Measurements from ENCODE around the gene SMG7. TPM values are rescaled to one million over a fixed set of nuclear protein-coding genes. Genes with fewer than 3 reads are reported as not detected.

Gene SMG7
- total and polyA plus RNA-seq, 10 of the 15 experiments (the other 5 are each of a cell fraction or from before 2014, with no cell fraction given), result 9.5 to 65.4 (median 42.7) TPM

DNA sequence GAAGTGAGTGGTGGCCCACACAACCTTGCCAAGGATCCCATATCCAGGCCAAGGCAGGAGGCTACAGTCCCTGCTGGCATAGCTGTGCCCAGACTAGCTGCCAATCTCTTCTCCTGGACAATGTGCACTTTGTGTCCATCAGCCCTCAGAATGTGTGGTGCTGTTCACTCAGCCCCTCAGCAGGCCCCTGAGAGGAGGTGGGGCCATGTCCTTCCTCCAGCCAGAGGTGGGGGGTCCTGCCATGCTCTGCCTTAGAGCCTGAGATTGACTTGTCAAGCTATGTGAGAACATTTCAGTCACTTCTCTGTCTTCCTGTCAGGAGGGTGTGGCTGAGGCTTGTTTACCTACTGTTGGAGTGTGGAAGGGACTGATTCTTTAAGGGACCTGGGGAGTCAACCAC, 116.5 kb downstream of the SMG7 start:
- H3K36me3 ChIP-seq (ENCODE audit: control insufficient read depth in 2 of 2, insufficient read depth in 2 of 2, low read length in 1 of 2), result no peaks in the 10 kb centered on the region; a peak in 1 of 4 replicates
- intact Hi-C loops (cut with micrococcal nuclease; ENCODE audit: unreplicated experiment) (no loop called here), in situ Hi-C loops (cut with MboI) (no loop called here)
- H3K9me3 ChIP-seq (replicated peaks; ENCODE audit: control insufficient read depth, insufficient read depth, low read length), result no peaks in the 10 kb centered on the region; the same call in 2 of the 3 replicates
- ChIA-PET SMC1A (ENCODE audit: uncharacterized antibody, unreplicated experiment) (interaction anchor here (0.7 to 11.7 kb wide), 18 partner anchors 10 to 561 kb away, joined by 3 to 363 read pairs (median 6); partner anchors contain the start of genes APOBEC4 and ARPC5), RAD21 (ENCODE audit: unreplicated experiment) (interaction anchor here (0.5 to 9.5 kb wide), 18 partner anchors 9 to 312 kb away, joined by 3 to 188 read pairs (median 3); partner anchors contain the start of gene SMG7), POLR2A (interaction anchor here (0.6 to 12.1 kb wide), 12 partner anchors 9 to 349 kb away, joined by 3 to 199 read pairs (median 4); no protein-coding TSS in a partner anchor), CTCF (interaction anchor here (0.8 to 8.9 kb wide), 11 partner anchors 9 to 116 kb away, joined by 3 to 152 read pairs (median 10); no protein-coding TSS in a partner anchor)
- FAIRE-seq, result no peak
- no TSS peak for BruUV-seq (replicated peaks)
- H3K9ac ChIP-seq (ENCODE audit: control insufficient read depth, insufficient read depth, low read length), result peak overlapping the region; percentile 52
- no peak for DNase-seq (ENCODE audit: low read depth, low spot score)
- H3K4me2 ChIP-seq (ENCODE audit: control insufficient read depth, insufficient read depth), result peak overlapping the region; percentile 98
- H3K27me3 ChIP-seq (replicated peaks in 1 of 2; ENCODE audit: control insufficient read depth in 2 of 2, insufficient read depth in 2 of 2, low read length in 1 of 2), result no peaks in the 10 kb centered on the region
- ATAC-seq, result peak; percentile 5
- H2AFZ ChIP-seq (ENCODE audit: control insufficient read depth, low read depth, low read length), result no peak overlapping the region; the same call in none of the 2 replicates
- H3K4me1 ChIP-seq (ENCODE audit: control insufficient read depth, insufficient read depth, low read length), result peaks cover 48% of the 10 kb centered on the region
- peaks cover 15% of the 10 kb centered on the region for H3K79me2 ChIP-seq (ENCODE audit: control insufficient read depth, insufficient read depth, low read length)
- peak overlapping the region; percentile 73 for H3K4me3 ChIP-seq
- no peaks in the 10 kb centered on the region for H4K20me1 ChIP-seq (ENCODE audit: control insufficient read depth, insufficient read depth)
- H3K27ac ChIP-seq (ENCODE audit: control insufficient read depth, insufficient read depth), result peak overlapping the region; percentile 95
- 0 out of 2 replicates have a peak, but pooled peaks have one; percentile 24 for TF ChIP-seq BACH1 (IDR thresholded peaks at IDR 0.05; ENCODE audit: borderline replicate concordance)
- TF ChIP-seq, protein P1, sequence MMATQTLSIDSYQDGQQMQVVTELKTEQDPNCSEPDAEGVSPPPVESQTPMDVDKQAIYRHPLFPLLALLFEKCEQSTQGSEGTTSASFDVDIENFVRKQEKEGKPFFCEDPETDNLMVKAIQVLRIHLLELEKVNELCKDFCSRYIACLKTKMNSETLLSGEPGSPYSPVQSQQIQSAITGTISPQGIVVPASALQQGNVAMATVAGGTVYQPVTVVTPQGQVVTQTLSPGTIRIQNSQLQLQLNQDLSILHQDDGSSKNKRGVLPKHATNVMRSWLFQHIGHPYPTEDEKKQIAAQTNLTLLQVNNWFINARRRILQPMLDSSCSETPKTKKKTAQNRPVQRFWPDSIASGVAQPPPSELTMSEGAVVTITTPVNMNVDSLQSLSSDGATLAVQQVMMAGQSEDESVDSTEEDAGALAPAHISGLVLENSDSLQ (IDR thresholded peaks at IDR 0.05), result peak; percentile 51; the same call in 1 of the 2 replicates
- 0 out of 2 replicates have a peak, but pooled peaks have one; percentile 65 for TF ChIP-seq HDGF (IDR thresholded peaks at IDR 0.05)
- TF ChIP-seq MTA3 (IDR thresholded peaks at IDR 0.05; ENCODE audit: borderline replicate concordance, low read length), result no peak
- no peak for TF ChIP-seq NR2C2 (IDR thresholded peaks at IDR 0.05; ENCODE audit: borderline replicate concordance, control insufficient read depth, insufficient read length, low read depth)
- TF ChIP-seq ETV6 (conservative IDR thresholded peaks at IDR 0.05 in 1 of 2, IDR thresholded peaks at IDR 0.05 in 1 of 2; ENCODE audit: borderline replicate concordance in 1 of 2, low read depth in 1 of 2), result no peak
- TF ChIP-seq NFYA (IDR thresholded peaks at IDR 0.05; ENCODE audit: borderline replicate concordance, low read depth, low read length), result no peak
- TF ChIP-seq POU2F2 (IDR thresholded peaks at IDR 0.05; ENCODE audit: borderline replicate concordance, low read depth, low read length), result no peak
- no peak for TF ChIP-seq ZSCAN29 (IDR thresholded peaks at IDR 0.05)
- no peak for TF ChIP-seq TBL1XR1 (IDR thresholded peaks at IDR 0.05; ENCODE audit: low read depth, low read length)
- no peak for TF ChIP-seq RCOR1 (conservative IDR thresholded peaks at IDR 0.05; ENCODE audit: low read depth, low read length)
- no peak for TF ChIP-seq ZNF384 (IDR thresholded peaks at IDR 0.05; ENCODE audit: borderline replicate concordance, low read depth, low read length)
- TF ChIP-seq, protein P2, sequence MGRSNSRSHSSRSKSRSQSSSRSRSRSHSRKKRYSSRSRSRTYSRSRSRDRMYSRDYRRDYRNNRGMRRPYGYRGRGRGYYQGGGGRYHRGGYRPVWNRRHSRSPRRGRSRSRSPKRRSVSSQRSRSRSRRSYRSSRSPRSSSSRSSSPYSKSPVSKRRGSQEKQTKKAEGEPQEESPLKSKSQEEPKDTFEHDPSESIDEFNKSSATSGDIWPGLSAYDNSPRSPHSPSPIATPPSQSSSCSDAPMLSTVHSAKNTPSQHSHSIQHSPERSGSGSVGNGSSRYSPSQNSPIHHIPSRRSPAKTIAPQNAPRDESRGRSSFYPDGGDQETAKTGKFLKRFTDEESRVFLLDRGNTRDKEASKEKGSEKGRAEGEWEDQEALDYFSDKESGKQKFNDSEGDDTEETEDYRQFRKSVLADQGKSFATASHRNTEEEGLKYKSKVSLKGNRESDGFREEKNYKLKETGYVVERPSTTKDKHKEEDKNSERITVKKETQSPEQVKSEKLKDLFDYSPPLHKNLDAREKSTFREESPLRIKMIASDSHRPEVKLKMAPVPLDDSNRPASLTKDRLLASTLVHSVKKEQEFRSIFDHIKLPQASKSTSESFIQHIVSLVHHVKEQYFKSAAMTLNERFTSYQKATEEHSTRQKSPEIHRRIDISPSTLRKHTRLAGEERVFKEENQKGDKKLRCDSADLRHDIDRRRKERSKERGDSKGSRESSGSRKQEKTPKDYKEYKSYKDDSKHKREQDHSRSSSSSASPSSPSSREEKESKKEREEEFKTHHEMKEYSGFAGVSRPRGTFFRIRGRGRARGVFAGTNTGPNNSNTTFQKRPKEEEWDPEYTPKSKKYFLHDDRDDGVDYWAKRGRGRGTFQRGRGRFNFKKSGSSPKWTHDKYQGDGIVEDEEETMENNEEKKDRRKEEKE (IDR thresholded peaks at IDR 0.05), result no peak
- no peak for TF ChIP-seq SREBF1 (IDR thresholded peaks at IDR 0.05; ENCODE audit: low read length)
- no peak for TF ChIP-seq BHLHE40 (IDR thresholded peaks at IDR 0.05; ENCODE audit: borderline replicate concordance in 1 of 2, low read depth in 2 of 2, low read length in 1 of 2)
- no peak for TF ChIP-seq SMAD1 (IDR thresholded peaks at IDR 0.05; ENCODE audit: low read depth, partially characterized antibody)
- 0 out of 2 replicates have a peak, but pooled peaks have one; percentile 11 for TF ChIP-seq DPF2 (IDR thresholded peaks at IDR 0.05)
- TF ChIP-seq SUZ12 (IDR thresholded peaks at IDR 0.05; ENCODE audit: unreplicated experiment), result no peak
- TF ChIP-seq, protein P3, sequence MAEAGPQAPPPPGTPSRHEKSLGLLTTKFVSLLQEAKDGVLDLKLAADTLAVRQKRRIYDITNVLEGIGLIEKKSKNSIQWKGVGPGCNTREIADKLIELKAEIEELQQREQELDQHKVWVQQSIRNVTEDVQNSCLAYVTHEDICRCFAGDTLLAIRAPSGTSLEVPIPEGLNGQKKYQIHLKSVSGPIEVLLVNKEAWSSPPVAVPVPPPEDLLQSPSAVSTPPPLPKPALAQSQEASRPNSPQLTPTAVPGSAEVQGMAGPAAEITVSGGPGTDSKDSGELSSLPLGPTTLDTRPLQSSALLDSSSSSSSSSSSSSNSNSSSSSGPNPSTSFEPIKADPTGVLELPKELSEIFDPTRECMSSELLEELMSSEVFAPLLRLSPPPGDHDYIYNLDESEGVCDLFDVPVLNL (IDR thresholded peaks at IDR 0.05; ENCODE audit: low read depth, low read length), result no peak
- no peak for TF ChIP-seq HDAC6 (IDR thresholded peaks at IDR 0.05; ENCODE audit: unreplicated experiment)
- TF ChIP-seq ZNF217 (IDR thresholded peaks at IDR 0.05), result no peak

Data from GM12878 (cell line).